ENCODE results near the gene BPHL.
"Not testable (repeated sequence)": the region's sequence is repeated elsewhere in the genome, so short reads cannot be mapped to it uniquely, and the experiment has no call there.

- TF ChIP-seq CTCF (IDR thresholded peaks at IDR 0.05; ENCODE audit: borderline replicate concordance, extremely low read depth, low read length, poor library complexity, severe bottlenecking); EZH2 (IDR thresholded peaks at IDR 0.05; ENCODE audit: borderline replicate concordance, low read depth, low read length, severe bottlenecking): not testable (repeated sequence)
Observed at GRCh38 chr6:3078952-3079351, 39.6 kb upstream of the BPHL start.
